Fibroblast of lung (primary cell): ENCODE measurements around the gene RRAGB.

ENCODE experiments used
- CTCF ChIP-seq, 2 donors: IDR thresholded peaks in 1 of 2; conservative IDR thresholded peaks in 1 of 2; 1 replicate in 1 of 2; 2 replicates in 1 of 2; pipeline ENCODE4 v1.5.1; 2011 to 2012; ENCODE audit warnings: low read length in 2 of 2, control low read depth in 1 of 2, inconsistent platforms in 1 of 2, low read depth in 1 of 2, mild to moderate bottlenecking in 1 of 2
- EZH2 ChIP-seq: IDR thresholded peaks from 2 replicates; pipeline ENCODE4 v1.5.1; 2012; ENCODE audit warnings: low read length, control low read depth, mild to moderate bottlenecking; ENCODE audit errors: missing control alignments

- TF ChIP-seq EZH2 = no peak
- TF ChIP-seq CTCF (conservative IDR thresholded peaks at IDR 0.05 in 1 of 2, IDR thresholded peaks at IDR 0.05 in 1 of 2; ENCODE audit: low read depth in 1 of 2, low read length in 2 of 2) = no peak
Measured at GRCh38 chrX:55702671-55703070, 14.9 kb upstream of the RRAGB start.
